Spleen (tissue), 7 donors: ENCODE data around the gene KDM2B.

Experiments used
- CTCF ChIP-seq, 11 experiments: fragments of 200-600 bp in 7 of 11; fragments of 450-650 bp in 4 of 11; sonication (generic) in 4 of 11; IDR thresholded peaks in 8 of 11; conservative IDR thresholded peaks in 3 of 11; 1 replicate in 7 of 11; 2 replicates in 4 of 11; pipeline versions ENCODE4 v1.4.0 to v1.8.0; 2016 to 2021; ENCODE audit warnings: antibody characterized with exemption in 11 of 11, inconsistent platforms in 4 of 11, mild to moderate bottlenecking in 1 of 11
- POLR2A ChIP-seq, 3 donors: fragments of 450-650 bp; IDR thresholded peaks; one replicate each; pipeline ENCODE4 v1.5.1; 2017; ENCODE audit warnings: antibody characterized with exemption in 3 of 3, mild to moderate bottlenecking in 1 of 3
- donor health status: DM: no; HTN: no; CAD: no; lungs with moderate emphysema.
- donor health status: DM: no; HTN: no; CAD: no.
- donor health status: DM: no; HTN: no; CAD: no.

GRCh38 chr12:121613462-121613861, 32.6 kb upstream of the KDM2B start:
- TF ChIP-seq POLR2A (IDR thresholded peaks at IDR 0.05) (no peak), CTCF (IDR thresholded peaks at IDR 0.05 in 8 of 11, conservative IDR thresholded peaks at IDR 0.05 in 3 of 11) (no peak)
